ENCODE measurements around the gene RNF213. TPM values are rescaled to one million over a fixed set of nuclear protein-coding genes. Genes with fewer than 3 reads are reported as not detected.

RNF213 gene
- total and polyA plus RNA-seq, 9 donors = 21.5 to 89.1 (median 50.8) TPM

DNA sequence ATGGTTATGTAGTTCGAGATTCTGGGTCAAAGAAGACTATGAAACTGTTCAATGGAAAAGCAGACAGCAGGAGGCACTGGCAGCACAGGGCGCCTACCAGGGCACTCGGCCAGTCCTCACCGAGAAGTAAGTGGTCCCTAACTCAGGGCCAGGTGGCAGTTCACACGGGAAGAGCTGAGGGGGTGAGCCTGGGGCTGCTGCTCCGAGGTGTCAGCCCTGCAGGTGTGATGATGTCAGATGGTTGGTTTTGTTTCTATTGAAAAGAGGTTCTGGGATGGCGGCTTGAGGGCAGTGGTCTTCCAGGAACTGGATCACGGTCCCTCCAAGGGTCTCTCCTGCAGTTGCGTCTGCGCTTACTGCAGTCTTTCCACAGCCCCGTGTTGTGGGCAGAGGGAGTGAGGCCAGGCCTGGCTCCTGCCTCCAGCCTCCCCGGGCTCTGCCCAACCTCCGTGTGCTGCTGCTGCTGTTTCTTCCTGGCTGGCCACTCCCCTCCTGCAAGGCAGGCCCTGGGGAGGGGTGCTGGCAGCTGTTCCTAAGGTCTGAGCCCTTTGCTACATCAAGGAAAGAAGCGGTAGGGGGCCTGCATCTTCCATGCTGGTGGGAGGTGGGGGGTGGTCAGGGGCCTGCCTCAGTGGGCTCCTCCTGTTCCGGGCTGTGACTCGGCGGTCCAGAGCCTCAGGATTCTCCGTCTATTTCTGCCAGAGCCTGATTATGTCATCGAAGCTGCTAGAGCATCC, 22.6 kb downstream of the RNF213 start:
- intact Hi-C loops (cut with DNase I) = no loop called here
- Histone ChIP-seq H3K4me3 (no peak overlapping the region), H3K27me3 (no peaks in the 10 kb centered on the region), H3K36me3 (no peaks in the 10 kb centered on the region), H3K4me1 (ENCODE audit: insufficient read depth) (peaks cover 5% of the 10 kb centered on the region), H3K9me3 (no peaks in the 10 kb centered on the region), H3K27ac (no peak overlapping the region)
- DNase-seq = no peak
- 60 to 65% (median 61%) methylated on average over 19 of the region's 19 CpGs for WGBS, 3 donors
- TF ChIP-seq, protein P1, sequence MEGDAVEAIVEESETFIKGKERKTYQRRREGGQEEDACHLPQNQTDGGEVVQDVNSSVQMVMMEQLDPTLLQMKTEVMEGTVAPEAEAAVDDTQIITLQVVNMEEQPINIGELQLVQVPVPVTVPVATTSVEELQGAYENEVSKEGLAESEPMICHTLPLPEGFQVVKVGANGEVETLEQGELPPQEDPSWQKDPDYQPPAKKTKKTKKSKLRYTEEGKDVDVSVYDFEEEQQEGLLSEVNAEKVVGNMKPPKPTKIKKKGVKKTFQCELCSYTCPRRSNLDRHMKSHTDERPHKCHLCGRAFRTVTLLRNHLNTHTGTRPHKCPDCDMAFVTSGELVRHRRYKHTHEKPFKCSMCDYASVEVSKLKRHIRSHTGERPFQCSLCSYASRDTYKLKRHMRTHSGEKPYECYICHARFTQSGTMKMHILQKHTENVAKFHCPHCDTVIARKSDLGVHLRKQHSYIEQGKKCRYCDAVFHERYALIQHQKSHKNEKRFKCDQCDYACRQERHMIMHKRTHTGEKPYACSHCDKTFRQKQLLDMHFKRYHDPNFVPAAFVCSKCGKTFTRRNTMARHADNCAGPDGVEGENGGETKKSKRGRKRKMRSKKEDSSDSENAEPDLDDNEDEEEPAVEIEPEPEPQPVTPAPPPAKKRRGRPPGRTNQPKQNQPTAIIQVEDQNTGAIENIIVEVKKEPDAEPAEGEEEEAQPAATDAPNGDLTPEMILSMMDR (IDR thresholded peaks at IDR 0.05) = no peak
- no peak for TF ChIP-seq EP300 (IDR thresholded peaks at IDR 0.05)
- TF ChIP-seq POLR2A (IDR thresholded peaks at IDR 0.05) = no peak

DNA sequence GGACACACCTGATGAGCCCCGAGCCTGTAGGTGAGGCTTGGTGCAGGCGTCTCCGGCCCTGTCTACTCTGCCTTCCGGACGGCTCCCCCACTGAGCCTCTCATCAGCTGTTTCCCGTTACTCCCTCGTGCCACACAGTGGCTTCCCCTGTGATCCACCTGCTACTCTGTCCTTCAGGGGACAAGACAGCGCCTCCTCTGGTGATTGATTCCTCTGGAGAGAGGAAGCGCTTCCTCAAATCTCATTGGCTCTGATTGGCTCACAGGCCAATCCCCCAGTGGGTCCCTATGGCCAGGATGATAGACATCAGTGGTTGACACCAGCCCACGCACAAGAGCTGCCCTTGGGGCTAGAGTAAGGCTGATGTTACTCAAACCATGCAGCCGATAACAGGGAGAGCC, 24.0 kb downstream of the RNF213 start:
- Histone ChIP-seq H3K27me3 (no peaks in the 10 kb centered on the region), H3K4me3 (no peak overlapping the region), H3K9me3 (no peaks in the 10 kb centered on the region), H3K36me3 (no peaks in the 10 kb centered on the region), H3K27ac (no peak overlapping the region), H3K4me1 (ENCODE audit: insufficient read depth) (peaks cover 6% of the 10 kb centered on the region)
- intact Hi-C loops (cut with DNase I) = no loop called here
- no peak for DNase-seq
- WGBS, 3 donors = 91 to 94% (median 93%) methylated on average over 11 of the region's 11 CpGs
- TF ChIP-seq POLR2A (IDR thresholded peaks at IDR 0.05) (no peak), EP300 (IDR thresholded peaks at IDR 0.05) (no peak)
- TF ChIP-seq, protein P1 (IDR thresholded peaks at IDR 0.05) = no peak

DNA sequence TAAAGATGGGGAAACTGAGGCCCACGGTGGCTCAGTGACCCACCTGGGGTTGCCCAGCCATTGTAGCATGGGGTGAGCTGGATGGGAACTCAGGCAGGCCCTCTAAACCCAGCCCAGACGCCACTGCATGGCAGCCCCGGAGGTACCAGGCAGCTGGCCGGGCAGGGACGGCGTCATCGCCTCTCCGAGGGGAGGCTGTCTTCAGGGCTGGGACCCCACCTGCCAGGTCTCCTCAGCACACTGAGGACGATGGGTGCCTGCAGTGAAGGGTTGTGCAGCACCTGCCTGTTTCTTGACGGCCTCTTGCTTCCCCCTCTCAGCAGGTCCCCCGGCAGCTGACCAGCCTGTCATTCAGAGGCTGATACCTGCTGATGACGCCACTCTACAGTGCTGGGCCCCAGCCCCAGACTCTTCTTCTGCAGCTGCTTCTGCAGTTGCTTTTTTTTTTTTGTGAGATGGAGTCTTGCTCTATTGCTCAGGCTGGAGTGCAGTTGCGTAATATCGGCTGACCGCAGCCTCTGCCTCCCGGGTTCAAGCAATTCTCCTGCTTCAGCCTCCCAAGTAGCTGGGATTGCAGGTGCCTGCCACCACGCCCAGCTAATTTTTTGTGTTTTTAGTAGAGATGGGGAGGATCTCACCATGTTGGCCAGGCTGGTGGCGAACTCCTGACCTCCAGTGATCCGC, 24.7 kb downstream of the RNF213 start:
- WGBS, 3 donors = 95 to 96% (median 95%) methylated on average over 19 of the region's 19 CpGs
- Histone ChIP-seq H3K9me3 (no peaks in the 10 kb centered on the region), H3K27me3 (no peaks in the 10 kb centered on the region), H3K27ac (no peak overlapping the region), H3K4me3 (no peak overlapping the region), H3K36me3 (no peaks in the 10 kb centered on the region), H3K4me1 (ENCODE audit: insufficient read depth) (peaks cover 1% of the 10 kb centered on the region)
- DNase-seq = no peak
- TF ChIP-seq, protein P1 (IDR thresholded peaks at IDR 0.05) = no peak
- TF ChIP-seq POLR2A (IDR thresholded peaks at IDR 0.05) (no peak), EP300 (IDR thresholded peaks at IDR 0.05) (no peak)
- intact Hi-C loops (cut with DNase I) = no loop called here

DNA sequence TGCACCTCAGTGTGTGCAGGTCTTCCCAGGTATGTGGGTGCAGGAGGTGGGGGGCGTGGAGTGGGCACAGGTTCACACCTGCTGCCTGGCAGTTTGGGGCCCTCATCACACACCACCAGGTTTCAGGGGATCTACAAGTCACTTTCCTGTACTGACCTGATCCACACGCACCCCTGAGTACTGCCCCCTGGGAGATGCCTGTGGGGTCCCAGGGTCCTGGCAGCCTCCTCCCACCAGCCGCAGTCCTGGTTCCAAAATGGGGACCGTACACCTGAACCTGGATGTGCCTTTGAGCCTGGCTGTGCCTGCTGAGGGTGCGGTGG, 25.9 kb downstream of the RNF213 start:
- Histone ChIP-seq H3K27me3 (no peaks in the 10 kb centered on the region), H3K9me3 (no peaks in the 10 kb centered on the region), H3K36me3 (no peaks in the 10 kb centered on the region), H3K27ac (no peak overlapping the region), H3K4me3 (no peak overlapping the region), H3K4me1 (ENCODE audit: insufficient read depth) (peaks cover 1% of the 10 kb centered on the region)
- no peak for DNase-seq
- intact Hi-C loops (cut with DNase I) = no loop called here
- TF ChIP-seq, protein P1 (IDR thresholded peaks at IDR 0.05) = no peak
- TF ChIP-seq EP300 (IDR thresholded peaks at IDR 0.05) (no peak), POLR2A (IDR thresholded peaks at IDR 0.05) (no peak)
- 89 to 97% (median 96%) methylated on average over 5 of the region's 5 CpGs for WGBS, 3 donors
